ENCODE results near the gene THBS3.
"Not testable (repeated sequence)": the region's sequence is repeated elsewhere in the genome, so short reads cannot be mapped to it uniquely, and the experiment has no call there.

THBS3 gene

DNA sequence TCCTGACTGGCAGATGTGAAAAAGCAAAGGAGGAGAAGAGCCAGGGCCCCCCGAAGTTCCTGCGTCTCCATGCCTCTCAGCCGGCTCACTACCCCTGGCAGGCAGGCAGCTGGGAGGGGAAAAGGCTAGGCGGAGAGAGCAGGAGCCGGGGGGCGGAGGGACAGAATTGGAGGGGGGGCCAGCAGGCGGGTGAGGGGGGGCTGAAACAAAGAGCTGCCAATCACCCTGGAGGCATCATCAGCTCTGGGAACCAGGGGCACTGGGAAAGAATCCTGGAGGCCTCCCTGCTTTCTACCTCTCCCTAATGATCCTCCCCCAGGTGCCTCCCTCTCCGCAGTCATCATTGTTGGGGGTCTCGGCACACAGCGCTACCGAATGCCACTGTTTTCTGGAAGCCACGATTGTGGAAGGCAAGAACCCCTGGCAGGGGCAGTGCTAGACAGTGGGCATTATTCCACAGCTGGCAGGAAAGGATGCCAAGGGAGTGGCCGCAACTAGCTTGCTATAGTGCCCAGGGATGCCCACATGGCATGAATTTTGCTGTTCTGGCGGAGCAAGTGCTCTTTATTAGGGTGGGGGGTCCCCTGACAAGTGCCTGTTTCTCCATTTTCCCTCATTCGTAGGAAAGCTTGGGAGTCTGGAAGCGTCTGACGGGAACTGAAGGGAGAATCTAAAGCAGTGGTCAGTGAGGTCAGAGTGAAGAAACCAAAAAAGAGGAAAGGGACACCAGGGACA, at the start of gene THBS3:
Gene THBS3 (minus strand): TSS at position 92 of the 735 bp plus-strand sequence. CDS start 21 bp downstream, at position 71.
- no peak for DNase-seq (ENCODE audit: low read depth)

DNA sequence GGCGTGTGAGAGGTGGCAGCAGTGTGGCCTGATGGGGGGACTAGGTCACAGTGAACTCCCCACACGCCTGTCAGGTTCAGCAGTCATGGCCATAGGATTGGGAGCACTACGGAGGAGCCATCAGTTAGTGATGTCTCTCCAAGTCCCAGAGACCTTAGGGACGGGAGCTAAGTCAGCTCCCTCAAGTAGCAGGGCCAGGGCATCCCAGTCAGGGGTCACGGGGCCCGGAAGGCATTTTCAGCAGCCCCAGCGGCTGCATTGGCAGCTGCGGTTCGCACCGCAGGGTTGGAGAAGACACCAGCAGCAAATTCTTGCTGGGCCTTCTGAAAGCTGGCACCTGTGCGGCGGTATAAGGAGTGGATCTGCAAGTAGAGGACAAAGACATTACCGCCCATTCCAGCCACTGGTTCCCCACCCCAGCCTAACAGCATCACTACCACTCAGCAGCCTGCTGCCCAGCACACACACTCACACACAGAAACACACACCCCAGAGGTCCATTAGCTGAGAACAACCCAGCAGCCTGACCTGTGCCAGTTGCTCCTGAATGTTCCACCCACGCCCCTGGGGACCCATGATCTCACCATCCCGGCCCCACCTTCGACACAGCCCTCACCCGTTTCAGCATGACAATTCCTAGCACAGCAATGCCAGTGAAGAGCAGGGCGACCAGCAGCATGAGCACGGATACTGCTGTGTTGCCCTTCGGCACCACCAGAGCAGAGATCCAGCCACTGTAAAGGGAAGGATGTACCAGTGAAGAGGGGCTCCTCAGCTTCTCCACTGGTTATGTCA, 48.6 kb upstream of the THBS3 start:
- no peak for DNase-seq (ENCODE audit: low read depth)

DNA sequence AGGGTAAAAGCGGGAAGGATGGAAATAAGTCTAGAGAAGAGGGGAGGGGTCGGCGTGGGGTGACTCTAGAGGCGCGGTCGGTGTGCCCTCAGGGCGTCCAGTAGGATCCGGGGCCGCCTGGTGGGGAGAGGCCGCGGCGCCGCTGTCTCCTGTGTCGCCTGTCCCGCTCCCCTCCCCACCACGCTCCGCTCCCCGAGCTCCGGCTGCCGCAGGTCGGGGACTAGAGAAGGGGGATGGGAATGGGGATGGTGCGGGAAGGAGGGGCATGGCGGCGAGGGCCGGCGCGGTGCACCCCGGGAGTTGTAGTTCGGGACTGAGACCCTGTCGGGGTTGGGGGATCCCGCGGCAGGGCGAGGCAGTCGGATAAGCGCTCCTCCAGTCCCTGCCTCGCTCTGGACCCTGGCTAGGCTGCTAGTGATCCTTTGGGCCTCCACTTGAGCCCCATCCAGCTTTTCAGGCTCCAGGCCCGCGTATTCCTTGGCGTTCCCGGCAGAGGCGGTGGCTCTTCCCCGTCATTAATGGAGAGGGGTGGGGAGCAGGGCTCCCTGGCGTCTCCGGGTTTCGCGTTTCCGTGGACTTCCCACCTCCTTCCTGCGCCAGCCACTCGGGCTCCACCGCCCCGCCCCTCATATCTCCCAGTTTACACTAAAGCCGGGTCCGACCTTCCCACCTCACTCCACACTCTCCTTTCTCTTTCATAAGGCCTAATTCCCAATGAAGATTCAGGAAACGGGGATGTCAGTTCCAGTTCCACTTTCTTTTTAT, 47.7 kb upstream of the THBS3 start, which contains the start of gene ENTREP3:
Gene ENTREP3 (minus strand): TSS at position 241 of the 765 bp plus-strand sequence. CDS start 606 bp downstream, outside the sequence.
- peak; percentile 56 for DNase-seq (ENCODE audit: low read depth)

DNA sequence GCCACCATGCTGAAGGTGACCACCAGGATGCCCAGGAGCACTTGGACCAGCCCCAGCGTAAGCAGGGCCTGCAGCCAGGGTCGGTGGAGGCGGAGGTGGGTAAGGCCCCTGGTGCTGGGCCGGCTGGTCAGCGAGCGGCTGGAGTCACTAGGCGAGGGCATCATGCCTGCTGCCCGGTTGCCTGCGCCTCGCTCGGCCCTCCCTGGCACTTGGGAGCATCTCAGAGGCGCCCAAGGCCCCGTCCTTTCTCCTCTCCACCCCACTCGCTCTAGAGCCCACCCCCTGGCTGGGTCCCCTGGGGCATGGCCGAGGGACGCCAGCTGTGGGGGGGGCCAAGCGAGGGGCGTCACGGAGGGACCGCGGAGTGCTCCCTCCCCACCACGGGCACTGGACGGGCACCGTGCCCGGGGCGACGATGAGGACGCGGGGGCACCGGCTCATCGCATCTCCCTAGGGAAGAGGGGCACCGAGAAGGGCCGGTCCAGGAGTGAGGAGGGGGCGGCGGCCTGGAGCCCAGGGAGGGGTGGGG, 47.1 kb upstream of the THBS3 start:
- DNase-seq (ENCODE audit: low read depth): no peak

DNA sequence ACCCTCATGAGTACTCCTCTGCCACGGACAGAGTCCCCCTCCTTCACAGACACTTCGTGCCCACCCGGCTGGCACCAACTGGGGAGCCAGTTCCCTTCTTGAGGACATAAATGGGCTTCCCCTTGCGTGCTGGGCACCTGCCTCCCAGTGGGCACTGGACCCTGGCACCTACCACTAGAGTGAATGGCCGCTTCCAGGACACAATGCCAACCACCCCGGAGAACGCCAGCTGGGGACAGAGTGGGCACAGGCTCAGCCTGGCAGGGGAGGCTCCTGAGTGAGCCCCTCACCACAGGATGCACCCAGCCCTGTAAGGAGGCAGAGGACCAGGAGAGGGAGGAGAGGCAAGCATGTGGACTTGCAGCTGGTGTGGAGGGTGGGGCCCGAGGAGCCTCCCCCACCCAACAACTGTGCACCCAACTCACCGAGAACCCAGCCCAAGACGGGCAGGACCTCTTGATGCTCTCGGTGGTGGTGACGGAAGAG, 46.6 kb upstream of the THBS3 start:
- DNase-seq (ENCODE audit: low read depth): no peak

DNA sequence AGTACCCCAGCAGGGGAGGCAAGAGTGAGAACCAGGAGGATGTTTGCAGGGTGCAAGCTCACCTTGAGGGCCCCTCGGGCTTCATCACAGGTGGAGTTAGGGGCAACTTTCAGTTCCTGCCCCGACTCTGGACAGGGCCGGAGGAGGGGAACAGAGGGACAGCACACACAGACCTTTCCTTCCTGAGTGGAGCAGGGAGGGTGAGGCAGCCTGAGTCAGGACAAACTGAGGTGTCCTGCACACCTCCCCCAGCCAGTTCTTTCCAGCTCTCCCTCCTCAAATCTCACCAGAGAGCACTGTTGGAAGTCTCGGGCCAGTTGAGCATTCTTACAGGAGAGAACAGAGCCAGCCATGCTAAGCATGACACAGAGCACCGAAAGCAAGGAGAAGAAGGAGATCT, 46.1 kb upstream of the THBS3 start:
- DNase-seq (ENCODE audit: low read depth): no peak

DNA sequence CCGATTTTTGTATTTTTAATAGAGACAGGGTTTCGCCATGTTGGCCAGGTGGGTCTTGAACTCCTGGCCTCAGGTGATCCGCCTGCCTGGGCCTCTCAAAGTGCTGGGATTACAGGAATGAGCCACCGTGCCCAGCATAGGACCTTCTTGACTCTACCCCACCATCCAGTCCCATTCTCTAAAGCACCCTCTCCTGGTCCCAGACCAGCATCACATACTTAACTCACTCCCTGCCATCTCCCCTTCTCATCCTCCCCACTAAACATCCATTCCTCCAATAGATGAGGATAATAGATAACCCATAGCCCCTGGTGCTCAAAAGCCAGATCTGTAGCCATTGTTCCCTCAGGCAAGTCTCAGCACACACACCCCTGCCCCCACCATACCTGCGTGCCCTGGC, 45.5 kb upstream of the THBS3 start:
- DNase-seq (ENCODE audit: low read depth): no peak

DNA sequence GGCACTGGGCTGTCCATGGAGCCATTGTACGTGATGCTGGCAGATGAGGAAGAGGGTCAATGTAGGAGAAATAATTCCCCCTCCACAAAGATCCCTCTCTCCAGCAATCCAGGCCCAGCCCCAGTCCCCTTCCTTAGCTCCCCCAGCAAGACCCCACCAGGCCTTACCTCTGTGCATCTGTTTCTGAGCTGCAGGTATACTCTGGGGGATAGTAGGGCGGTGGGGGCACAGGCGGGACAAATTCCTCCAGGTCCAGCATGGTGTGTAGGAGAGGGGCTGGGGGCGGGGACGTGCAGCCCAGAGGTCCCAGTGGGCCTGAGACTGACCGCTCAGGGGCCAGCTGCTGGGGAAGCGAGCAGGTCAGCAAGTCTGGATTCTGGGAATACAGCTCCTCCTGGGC, 43.9 kb upstream of the THBS3 start:
- DNase-seq (ENCODE audit: low read depth): no peak

DNA sequence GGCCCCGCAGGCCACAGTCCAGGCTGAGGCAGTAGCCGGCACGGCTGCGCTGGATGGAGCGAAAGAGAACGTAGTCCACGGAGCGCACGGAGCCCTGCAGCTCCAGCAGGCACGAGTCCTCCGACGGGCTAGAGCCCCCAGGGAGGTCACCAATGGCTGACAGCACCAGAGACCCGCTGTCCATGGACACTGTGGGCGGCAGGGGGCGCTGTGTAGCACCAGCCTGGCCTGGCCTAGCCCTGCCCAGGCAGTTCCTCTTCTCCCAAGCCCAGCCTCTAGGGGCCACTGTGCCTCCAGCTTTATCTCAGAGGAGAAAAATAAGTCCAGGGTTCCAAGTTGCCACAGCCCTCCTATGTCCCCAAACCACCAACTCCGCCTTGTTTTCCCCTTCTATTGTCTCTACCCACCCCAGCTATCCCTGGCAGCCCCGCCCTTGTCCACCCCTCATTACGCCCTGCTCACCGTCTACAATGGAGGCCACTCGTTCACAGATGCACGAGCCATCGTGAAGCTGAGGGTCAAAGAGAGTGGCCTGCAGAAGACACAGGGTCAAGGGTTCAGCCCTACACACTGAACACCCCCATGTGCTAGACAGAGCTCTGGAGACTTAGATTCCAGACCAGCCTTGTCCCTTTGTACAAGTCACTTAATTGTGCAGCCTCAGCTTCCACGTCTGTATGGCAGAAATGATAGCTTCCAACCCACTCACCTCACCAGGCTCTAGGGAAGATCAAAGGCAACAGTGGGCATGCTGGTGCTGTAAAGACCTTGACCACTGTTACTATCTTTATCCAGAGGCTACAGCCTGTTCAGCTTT, 43.1 kb upstream of the THBS3 start:
- DNase-seq (ENCODE audit: low read depth): peak; percentile 97

DNA sequence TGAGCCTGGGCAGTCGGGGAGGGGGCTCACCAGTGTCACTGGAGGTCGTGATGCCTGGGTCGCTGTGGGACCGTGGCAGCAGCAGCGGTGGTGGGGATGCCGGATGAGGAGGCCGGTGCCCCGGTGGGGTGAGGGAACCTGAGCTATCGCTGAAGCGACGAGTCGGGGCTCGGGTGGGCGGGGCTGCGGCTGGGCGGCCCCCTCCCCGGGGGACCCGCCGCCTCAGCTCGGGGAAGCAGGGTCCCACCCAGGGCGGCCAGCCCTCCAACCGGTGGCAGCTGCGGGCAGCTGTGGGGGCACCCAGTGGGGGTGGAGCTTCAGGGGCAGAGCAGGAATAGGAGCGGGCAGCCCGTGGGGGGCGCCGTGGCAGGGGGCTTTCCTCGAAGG, 42.5 kb upstream of the THBS3 start:
- no peak for DNase-seq (ENCODE audit: low read depth)

DNA sequence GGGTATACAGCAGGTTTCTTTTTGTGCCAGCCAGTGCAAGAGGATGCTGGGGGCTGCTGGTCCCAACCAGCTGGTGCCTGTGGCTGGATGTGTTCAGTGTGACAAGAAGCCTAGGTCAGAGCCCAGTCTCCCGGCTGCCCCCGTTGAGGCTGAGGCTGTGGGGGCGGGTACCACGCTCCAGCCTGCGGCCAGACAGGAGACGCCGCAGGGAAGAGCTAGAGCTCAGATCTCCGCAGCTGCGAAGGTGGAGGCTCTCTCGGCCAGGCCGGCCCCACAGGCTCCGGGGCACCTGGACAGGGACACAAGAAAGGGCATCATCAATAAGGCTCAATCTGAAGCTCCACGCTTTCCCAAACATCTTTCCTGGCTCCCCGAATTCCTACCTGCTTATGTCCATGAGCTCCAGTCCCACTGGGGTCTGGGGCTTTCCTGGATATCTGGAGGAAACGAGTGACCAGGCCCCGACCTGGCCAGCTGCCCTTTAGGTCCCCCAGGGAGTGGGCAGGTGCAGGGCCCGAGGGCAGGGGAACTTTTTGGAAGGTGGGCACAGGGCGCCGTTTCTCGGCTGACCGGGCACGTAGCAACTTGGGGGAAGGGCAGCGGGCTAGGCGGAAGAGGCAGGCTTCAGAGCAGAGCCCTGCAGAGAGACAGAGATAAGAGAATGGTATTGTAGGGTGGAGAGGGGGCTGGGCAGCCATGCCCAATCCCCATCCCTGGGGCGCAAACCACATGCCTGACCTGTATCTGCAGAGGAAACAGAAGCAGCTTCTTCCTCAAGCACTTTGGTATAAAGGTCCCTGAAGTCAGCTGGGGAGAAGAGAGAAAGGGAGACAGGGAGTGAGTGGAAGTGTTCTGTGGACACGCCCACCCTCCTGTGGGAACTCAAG, 40.2 kb upstream of the THBS3 start:
- no peak for DNase-seq (ENCODE audit: low read depth)

DNA sequence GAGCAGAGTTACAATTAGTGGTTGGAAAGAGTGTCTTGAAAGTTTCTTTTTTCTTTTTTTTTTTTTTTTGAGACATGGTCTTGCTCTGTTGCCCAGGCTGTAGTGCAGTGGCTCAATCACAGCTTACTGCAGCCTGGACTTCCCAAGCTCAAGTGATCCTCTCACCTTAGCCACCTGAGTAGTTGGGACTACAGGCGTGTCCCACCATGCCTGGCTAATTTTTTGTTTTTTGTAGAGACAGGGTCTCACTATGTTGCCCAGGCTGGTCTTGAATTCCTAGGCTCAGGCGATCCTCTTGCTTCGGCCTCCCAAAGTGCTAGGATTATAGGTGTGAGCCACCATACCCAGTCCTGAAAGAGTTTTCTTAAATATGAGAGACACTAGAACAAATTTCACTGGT, 39.1 kb upstream of the THBS3 start:
- not testable (repeated sequence) for DNase-seq (ENCODE audit: low read depth)

DNA sequence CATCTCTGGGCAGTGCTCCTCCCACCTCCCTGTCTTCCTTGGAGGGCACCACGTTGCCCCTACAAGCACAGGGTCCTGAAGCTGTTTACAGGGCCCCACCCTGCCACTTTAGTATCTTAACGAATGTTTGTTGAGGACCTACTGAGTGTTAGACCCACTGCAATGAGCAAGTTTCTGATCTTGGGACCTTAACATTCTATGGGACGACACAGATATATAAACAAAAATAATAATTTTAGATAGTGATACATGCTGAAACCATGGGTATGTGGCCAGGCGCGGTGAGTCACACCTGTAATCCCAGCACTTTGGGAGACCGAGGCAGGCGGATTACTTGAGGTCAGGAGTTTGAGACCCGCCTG, 37.4 kb upstream of the THBS3 start:
- DNase-seq (ENCODE audit: low read depth): no peak

DNA sequence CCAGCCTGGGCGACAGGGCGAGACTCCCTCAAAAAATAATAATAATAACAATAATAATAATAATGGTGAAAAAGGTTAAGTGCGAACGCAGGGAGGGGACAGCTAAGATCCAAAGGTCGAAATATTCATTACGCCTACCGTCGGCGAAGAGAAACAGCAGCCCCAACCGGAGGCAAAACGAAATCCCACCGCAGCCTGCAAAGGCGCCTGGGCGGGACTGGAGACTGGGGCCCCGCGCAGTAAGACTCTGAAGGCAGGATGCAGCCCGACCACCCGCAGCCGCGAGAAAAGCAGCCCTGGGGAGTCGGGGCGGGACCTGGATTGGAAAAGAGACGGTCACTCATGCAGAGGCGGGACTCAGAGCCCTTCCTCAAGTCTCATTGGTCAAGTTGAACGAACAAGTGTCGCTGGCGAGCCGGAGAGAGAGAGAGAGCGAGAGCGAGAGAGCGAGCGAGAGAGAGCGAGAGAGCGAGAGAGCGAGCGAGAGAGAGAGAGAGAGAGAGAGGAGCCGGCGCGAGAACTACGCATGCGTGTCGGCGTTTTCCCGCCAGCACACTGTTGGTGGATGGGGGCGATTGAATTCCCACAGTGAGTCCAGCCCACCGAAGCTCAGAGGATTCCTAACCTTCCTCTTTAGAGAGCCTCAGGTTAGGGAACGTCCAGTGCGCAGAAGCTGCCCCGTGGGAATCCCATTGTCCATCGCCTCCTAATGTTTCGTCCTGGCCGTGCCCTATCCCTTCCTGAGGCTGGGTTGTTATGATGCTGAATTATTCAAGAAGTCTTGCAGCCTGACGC, 36.9 kb upstream of the THBS3 start:
- DNase-seq (ENCODE audit: low read depth): peak; percentile 88

DNA sequence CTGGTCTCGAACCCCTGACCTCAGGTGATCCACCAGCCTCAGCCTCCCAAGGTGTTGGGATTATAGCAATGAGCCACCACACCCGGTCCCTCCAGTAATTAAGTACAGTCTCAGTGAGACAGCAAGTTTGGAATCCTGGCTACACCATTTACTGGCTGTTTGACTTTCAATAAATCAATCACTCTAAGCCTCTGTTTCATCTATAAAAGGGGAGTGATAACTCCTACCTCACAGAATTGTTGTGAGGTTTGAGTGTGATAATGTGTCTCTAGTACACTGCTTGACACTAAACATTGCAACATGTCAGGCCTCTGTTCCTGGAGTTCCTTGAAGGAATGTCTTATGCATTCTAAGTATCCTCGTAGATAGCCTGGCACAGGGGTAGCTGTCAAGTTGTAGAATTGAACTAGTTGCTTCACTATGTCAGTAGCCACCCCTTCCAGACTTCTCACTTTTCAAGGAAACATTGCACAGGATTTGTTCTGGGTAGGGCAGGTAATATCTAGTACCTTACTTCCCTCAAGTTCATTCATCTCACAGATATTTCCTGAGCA, 35.2 kb upstream of the THBS3 start:
- DNase-seq (ENCODE audit: low read depth): no peak

DNA sequence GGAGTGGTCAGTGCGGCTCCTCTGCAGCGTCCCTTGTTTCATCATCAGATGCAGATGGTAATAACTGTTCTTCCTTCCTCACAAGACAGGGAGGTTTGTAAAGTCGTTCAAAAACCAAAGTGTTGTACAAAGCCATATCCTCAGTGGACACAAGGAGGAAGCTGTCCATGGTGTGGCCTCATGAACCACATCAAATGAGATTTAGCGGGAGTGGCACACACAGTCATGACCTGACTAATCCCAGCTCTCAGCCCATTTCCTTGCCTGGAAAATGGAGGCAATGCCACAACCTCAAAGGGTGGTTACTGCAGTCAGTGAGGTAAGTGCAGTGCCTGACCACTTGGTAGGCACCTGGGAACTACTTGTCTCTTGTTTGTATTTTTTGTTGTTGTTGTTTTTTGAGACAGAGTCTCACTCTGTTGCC, 34.2 kb upstream of the THBS3 start:
- DNase-seq (ENCODE audit: low read depth): no peak

DNA sequence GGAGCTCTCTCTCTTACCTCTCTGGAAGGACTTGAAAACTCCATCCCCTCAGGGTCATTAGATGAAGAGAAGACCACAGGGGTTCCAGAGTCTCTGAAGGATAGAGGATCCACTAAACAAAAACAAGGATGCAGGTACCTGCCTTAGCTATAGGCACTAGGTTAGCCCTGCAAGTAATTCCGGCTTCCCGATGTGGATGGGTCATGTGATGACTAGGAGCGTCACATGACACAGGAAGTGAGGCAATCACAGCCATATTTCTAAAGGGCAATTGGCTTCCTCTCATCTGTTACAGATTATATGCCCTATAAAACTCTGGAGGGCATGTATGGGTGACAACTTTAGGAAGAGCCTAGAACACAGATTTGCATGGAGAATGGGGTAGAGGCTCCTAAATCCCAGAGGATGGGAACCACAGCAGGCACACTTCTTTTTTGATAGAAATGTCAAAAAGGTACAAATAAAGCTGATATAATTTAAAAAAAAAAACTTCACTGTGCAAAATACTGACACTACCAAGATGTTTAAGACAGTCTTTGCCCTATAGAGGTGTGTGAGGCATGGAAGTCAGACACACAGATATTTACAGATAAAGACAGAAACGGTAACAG, 33.5 kb upstream of the THBS3 start:
- DNase-seq (ENCODE audit: low read depth): peak; percentile 50

DNA sequence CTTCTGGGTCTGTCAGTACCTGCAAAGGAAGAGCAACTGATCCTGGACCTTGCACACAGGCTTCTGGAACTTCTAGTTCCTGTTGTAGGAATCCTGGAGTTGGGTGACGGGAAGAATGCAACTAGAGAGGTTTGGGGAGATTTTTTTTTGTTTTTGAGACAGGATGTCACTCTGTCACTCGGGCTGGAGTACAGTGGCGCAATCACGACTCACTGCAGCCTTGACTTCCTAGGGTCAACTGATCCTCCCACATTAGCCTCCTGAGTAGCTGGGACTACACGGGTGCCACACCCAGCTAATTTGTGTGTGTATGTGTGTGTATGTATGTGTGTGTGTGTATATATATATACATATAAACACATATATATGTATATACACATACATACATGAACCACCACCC, 28.8 kb upstream of the THBS3 start:
- DNase-seq (ENCODE audit: low read depth): no peak

DNA sequence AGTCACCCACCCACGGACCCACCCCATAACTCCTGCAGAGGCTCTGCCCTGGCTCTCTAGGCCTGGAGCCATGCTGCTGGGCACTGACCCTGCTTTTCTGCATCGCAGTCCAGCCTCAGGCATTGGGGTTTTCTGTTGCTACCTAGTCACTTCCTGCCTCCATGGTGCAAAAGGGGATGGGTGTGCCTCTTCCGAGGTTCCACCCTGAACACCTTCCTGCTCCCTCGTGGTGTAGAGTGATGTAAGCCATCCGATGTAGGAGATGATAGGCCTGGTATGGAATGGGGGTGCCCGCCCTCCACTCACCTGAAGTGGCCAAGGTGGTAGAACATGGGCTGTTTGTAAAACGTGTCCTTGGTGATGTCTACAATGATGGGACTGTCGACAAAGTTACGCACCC, 27.7 kb upstream of the THBS3 start:
- not testable (repeated sequence) for DNase-seq (ENCODE audit: low read depth)
